Epithelial cell of esophagus (primary cell): ENCODE results near the gene MRPS35.

Source experiments
- DNase-seq: peaks from one replicate; pipeline ENCODE4 v3.0.0; 2010; ENCODE audit warnings: low read depth
- H3K4me3 ChIP-seq: 2 replicates; pipeline ENCODE4 v1.5.1; 2011; ENCODE audit warnings: mild to moderate bottlenecking, low read length, control low read depth
- CTCF ChIP-seq: IDR thresholded peaks from 2 replicates; pipeline ENCODE4 v1.5.1; 2011; ENCODE audit warnings: low read depth, mild to moderate bottlenecking, low read length, control low read depth, inconsistent platforms; ENCODE audit not compliant: insufficient read depth; ENCODE audit errors: missing control alignments

MRPS35 gene

GRCh38 chr12:27772328-27773049, 61.9 kb downstream of the MRPS35 start:
- TF ChIP-seq CTCF = no peak
- peak; percentile 46 for DNase-seq
- no peak overlapping the region for H3K4me3 ChIP-seq

DNA sequence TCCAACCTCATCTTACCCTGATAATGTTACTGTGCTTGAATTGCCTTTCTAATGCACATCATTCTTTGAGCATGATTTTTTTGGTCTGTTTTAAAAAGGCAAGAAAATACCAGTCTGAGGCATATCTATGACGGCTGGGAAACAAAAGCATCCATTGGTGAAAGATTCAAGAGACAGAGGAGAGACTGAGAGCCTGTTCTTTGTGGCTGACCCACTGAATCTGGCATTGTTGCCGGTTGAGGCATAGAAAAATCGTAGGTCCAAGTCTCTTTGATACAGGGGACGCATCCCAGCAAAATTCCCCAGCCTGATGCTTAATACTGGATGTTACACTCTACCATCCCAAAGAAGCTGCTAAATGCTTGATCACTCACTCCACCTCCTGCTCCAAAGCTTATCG, 66.5 kb downstream of the MRPS35 start:
- no peak for TF ChIP-seq CTCF
- H3K4me3 ChIP-seq = no peak overlapping the region
- DNase-seq = no peak

GRCh38 chr12:27778206-27778605, 67.6 kb downstream of the MRPS35 start:
- H3K4me3 ChIP-seq = no peak overlapping the region
- TF ChIP-seq CTCF = no peak
- no peak for DNase-seq

- TF ChIP-seq CTCF = no peak
- H3K4me3 ChIP-seq = peak overlapping the region; percentile 69
- no peak for DNase-seq
Measured at GRCh38 chr12:27779416-27779919, 68.8 kb downstream of the MRPS35 start.

DNA sequence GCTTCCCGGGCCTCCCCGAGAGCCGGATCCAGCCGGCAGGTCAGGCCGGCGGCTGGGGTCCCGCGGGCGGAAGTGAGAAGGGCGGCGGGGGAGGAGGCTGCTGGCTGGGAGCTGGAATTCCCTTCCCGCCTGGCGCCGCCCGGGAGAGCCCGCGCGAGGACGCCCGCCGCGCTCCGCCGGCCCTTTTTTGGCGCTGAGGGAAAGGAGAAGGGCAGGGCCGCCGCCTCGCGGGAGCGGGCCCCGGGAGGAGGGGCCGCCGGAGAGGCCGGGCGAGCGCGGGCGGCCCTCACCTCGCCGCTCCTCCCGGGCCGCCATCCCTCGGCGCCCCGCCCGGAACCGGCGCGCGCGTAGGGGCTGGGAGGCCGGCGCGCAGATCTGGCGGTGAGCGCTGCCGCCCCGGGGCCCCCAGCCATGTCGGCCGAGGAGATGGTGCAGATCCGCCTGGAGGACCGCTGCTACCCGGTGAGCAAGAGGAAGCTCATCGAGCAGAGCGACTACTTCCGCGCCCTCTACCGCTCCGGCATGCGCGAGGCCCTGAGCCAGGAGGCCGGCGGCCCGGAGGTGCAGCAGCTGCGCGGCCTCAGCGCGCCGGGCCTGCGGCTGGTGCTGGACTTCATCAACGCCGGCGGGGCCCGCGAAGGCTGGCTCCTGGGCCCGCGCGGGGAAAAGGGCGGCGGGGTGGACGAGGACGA, 69.4 kb downstream of the MRPS35 start, which contains the start of the genes KLHL42 and MANSC4:
TSS of gene KLHL42 (plus strand) at position 314 of the 692 bp plus-strand sequence. CDS start at position 412, 98 bp downstream.
TSS of gene MANSC4 (minus strand) at position 317 of the 692 bp plus-strand sequence. CDS start 8,960 bp downstream, outside the sequence.
- peak; percentile 80 for DNase-seq
- peak within 1 kb of the TSS; percentile 69 for H3K4me3 ChIP-seq
- no peak for TF ChIP-seq CTCF

- DNase-seq = peak; percentile 59
- no peak for TF ChIP-seq CTCF
- H3K4me3 ChIP-seq = peak overlapping the region; percentile 69
Measured at GRCh38 chr12:27780612-27781408, 70.2 kb downstream of the MRPS35 start.
